ENCODE measurements around the gene SCAF4.
"Not testable (repeated sequence)": the region's sequence is repeated elsewhere in the genome, so short reads cannot be mapped to it uniquely, and the experiment has no call there.

SCAF4 gene

DNA sequence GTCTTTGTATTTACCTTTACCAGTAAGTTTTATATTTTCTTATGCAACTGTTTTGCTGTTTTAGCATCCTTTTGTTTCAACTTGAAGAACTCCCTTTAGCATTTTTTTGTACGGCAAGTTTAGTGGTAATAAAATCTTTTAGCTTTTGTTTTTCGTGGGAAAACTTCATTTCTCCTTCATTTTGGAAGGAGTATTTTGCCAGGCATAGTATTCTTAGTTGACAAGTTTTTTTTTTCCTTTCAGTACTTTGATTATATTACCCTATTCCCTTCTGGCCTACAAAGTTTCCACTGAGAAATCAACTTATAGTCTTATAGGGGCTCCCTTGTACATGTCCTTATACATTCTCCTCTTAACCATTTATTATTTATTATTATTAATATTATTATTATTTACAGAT, 95.0 kb downstream of the SCAF4 start:
- Histone ChIP-seq H3K27me3 (ENCODE audit: low read depth, low read length) (no peaks in the 10 kb centered on the region), H3K4me1 (ENCODE audit: low read length) (no peaks in the 10 kb centered on the region), H3K27ac (ENCODE audit: low read length) (no peak overlapping the region), H4K20me1 (ENCODE audit: insufficient read depth, low read length) (no peaks in the 10 kb centered on the region), H3K4me2 (ENCODE audit: low read length) (no peak overlapping the region), H3K9me3 (ENCODE audit: insufficient read depth, low read length) (no peaks in the 10 kb centered on the region), H3K36me3 (replicated peaks; ENCODE audit: low read depth, low read length) (no peaks in the 10 kb centered on the region), H3K9ac (ENCODE audit: low read length) (no peak overlapping the region), H2AFZ (ENCODE audit: low read depth, low read length) (no peak overlapping the region), H3K79me2 (ENCODE audit: low read length) (no peaks in the 10 kb centered on the region), H3K4me3 (ENCODE audit: low read length) (no peak overlapping the region)
- TF ChIP-seq, protein P1, sequence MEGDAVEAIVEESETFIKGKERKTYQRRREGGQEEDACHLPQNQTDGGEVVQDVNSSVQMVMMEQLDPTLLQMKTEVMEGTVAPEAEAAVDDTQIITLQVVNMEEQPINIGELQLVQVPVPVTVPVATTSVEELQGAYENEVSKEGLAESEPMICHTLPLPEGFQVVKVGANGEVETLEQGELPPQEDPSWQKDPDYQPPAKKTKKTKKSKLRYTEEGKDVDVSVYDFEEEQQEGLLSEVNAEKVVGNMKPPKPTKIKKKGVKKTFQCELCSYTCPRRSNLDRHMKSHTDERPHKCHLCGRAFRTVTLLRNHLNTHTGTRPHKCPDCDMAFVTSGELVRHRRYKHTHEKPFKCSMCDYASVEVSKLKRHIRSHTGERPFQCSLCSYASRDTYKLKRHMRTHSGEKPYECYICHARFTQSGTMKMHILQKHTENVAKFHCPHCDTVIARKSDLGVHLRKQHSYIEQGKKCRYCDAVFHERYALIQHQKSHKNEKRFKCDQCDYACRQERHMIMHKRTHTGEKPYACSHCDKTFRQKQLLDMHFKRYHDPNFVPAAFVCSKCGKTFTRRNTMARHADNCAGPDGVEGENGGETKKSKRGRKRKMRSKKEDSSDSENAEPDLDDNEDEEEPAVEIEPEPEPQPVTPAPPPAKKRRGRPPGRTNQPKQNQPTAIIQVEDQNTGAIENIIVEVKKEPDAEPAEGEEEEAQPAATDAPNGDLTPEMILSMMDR (IDR thresholded peaks at IDR 0.05; ENCODE audit: low read depth, low read length) = no peak
- no peak for TF ChIP-seq EZH2phosphoT487 (IDR thresholded peaks at IDR 0.05; ENCODE audit: low read depth)

DNA sequence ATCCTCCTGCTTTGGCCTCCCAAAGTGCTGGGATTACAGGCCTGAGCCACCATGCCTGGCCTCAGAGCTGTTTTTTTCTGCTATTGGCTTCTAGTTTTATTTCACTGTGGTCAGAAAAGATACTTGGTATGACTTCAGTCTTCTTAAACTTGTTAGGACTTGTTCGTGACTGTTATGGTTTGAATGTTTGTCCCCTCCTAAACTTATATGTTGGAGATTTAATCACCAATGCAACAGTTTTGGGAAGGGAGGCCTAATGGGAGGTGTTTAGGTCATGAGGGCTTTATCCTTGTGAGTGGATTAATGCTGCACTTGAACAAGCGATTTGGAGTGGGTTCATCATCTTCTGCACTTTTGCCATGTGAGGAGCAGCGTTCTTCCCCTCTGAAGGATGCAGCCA, 96.9 kb downstream of the SCAF4 start:
- H3K4me2 ChIP-seq (ENCODE audit: low read length) = no peak overlapping the region
- H3K4me3 ChIP-seq (ENCODE audit: low read length) = no peak overlapping the region
- H3K27ac ChIP-seq (ENCODE audit: low read length) = no peak overlapping the region
- no peaks in the 10 kb centered on the region for H4K20me1 ChIP-seq (ENCODE audit: insufficient read depth, low read length)
- H3K27me3 ChIP-seq (ENCODE audit: low read depth, low read length) = no peaks in the 10 kb centered on the region
- H3K9me3 ChIP-seq (ENCODE audit: insufficient read depth, low read length) = no peaks in the 10 kb centered on the region
- H3K36me3 ChIP-seq (replicated peaks; ENCODE audit: low read depth, low read length) = no peaks in the 10 kb centered on the region
- no peaks in the 10 kb centered on the region for H3K79me2 ChIP-seq (ENCODE audit: low read length)
- no peak for TF ChIP-seq EZH2phosphoT487 (IDR thresholded peaks at IDR 0.05; ENCODE audit: low read depth)
- TF ChIP-seq, protein P1 (IDR thresholded peaks at IDR 0.05; ENCODE audit: low read depth, low read length) = no peak
- H2AFZ ChIP-seq (ENCODE audit: low read depth, low read length) = no peak overlapping the region
- no peak overlapping the region for H3K9ac ChIP-seq (ENCODE audit: low read length)
- no peaks in the 10 kb centered on the region for H3K4me1 ChIP-seq (ENCODE audit: low read length)

DNA sequence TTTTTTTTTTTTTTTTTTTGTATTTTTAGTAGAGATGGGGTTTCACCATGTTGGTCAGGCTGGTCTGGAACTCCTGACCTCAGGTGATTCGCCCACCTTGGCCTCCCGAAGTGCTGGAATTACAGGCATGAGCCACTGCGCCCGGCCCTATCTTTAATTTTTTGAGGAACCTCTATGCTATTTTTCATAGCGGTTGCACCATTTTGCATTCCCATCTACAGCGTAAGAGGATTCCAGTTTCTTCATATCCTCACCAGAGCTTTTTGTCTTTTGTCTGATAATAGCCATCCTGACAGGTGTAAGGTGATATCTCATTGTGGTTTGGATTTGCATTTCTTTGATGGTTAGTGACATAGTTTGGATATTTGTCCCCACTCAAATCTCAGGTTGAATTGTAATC, 100.0 kb downstream of the SCAF4 start:
- H3K79me2 ChIP-seq (ENCODE audit: low read length); H3K36me3 ChIP-seq (replicated peaks; ENCODE audit: low read depth, low read length); H3K9ac ChIP-seq (ENCODE audit: low read length); H3K4me2 ChIP-seq (ENCODE audit: low read length); H3K4me1 ChIP-seq (ENCODE audit: low read length); H3K4me3 ChIP-seq (ENCODE audit: low read length); H3K27me3 ChIP-seq (ENCODE audit: low read depth, low read length); H3K27ac ChIP-seq (ENCODE audit: low read length); H4K20me1 ChIP-seq (ENCODE audit: insufficient read depth, low read length); H2AFZ ChIP-seq (ENCODE audit: low read depth, low read length); H3K9me3 ChIP-seq (ENCODE audit: insufficient read depth, low read length): not testable (repeated sequence)

DNA sequence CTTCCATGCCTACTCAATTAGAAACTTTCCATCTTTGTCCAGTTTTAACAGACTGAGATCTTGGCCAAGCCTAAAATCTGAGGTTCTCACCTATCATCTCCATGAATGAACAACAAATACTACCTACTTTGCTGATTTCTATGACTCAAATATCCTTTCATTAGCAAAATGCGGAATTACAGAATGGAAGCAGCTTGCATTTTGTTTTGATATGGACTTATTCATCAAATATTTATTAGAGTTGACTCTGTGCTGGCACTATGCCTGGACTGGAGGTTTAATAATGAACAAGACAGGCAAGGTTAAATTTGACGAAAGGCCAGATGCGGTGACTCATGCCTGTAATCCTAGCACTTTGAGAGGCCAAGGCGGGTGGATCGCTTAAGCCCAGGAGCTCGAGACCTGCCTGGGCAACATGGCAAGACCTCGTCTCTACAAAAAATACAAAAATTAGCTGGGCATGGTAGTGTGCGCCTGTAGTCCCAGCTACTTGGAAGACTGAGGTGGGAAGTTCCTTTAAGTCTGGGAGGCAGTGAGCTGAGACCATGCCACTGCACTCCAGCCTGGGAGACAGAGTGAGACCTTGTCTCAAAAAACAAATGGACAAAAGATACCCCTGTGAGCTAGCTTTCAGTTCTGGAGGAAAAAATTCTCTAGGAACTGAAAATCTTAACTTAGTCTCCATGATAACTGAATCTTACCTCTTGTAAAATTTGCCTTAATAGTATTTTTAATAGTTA, 101.8 kb downstream of the SCAF4 start:
- no peak overlapping the region for H3K27ac ChIP-seq (ENCODE audit: low read length)
- no peaks in the 10 kb centered on the region for H3K36me3 ChIP-seq (replicated peaks; ENCODE audit: low read depth, low read length)
- no peaks in the 10 kb centered on the region for H4K20me1 ChIP-seq (ENCODE audit: insufficient read depth, low read length)
- TF ChIP-seq EZH2phosphoT487 (IDR thresholded peaks at IDR 0.05; ENCODE audit: low read depth) = no peak
- TF ChIP-seq, protein P1 (IDR thresholded peaks at IDR 0.05; ENCODE audit: low read depth, low read length) = no peak
- no peaks in the 10 kb centered on the region for H3K79me2 ChIP-seq (ENCODE audit: low read length)
- no peaks in the 10 kb centered on the region for H3K9me3 ChIP-seq (ENCODE audit: insufficient read depth, low read length)
- H3K4me3 ChIP-seq (ENCODE audit: low read length) = no peak overlapping the region
- no peaks in the 10 kb centered on the region for H3K4me1 ChIP-seq (ENCODE audit: low read length)
- no peak overlapping the region for H3K9ac ChIP-seq (ENCODE audit: low read length)
- no peak overlapping the region for H3K4me2 ChIP-seq (ENCODE audit: low read length)
- H2AFZ ChIP-seq (ENCODE audit: low read depth, low read length) = no peak overlapping the region
- no peaks in the 10 kb centered on the region for H3K27me3 ChIP-seq (ENCODE audit: low read depth, low read length)

Data from OCI-LY3 (cell line).